Hepatocyte (in vitro differentiated cells): ENCODE data around the gene PLEKHM3.

Source experiments
- EZH2 ChIP-seq: fragments of 200-600 bp; sonication (generic); IDR thresholded peaks from 2 replicates; pipeline ENCODE4 v1.6.1; 2016; ENCODE audit warnings: antibody characterized with exemption, mild to moderate bottlenecking, borderline replicate concordance
- TF ChIP-seq, protein P1 (sequence below): fragments of 200-600 bp; sonication (generic); IDR thresholded peaks from 2 replicates; pipeline ENCODE4 v1.5.1; 2016; ENCODE audit warnings: antibody characterized with exemption, mild to moderate bottlenecking; ENCODE audit not compliant: poor library complexity

GRCh38 chr2:207951734-207952470 is 73.4 kb downstream of the PLEKHM3 start:
- TF ChIP-seq, protein P1, sequence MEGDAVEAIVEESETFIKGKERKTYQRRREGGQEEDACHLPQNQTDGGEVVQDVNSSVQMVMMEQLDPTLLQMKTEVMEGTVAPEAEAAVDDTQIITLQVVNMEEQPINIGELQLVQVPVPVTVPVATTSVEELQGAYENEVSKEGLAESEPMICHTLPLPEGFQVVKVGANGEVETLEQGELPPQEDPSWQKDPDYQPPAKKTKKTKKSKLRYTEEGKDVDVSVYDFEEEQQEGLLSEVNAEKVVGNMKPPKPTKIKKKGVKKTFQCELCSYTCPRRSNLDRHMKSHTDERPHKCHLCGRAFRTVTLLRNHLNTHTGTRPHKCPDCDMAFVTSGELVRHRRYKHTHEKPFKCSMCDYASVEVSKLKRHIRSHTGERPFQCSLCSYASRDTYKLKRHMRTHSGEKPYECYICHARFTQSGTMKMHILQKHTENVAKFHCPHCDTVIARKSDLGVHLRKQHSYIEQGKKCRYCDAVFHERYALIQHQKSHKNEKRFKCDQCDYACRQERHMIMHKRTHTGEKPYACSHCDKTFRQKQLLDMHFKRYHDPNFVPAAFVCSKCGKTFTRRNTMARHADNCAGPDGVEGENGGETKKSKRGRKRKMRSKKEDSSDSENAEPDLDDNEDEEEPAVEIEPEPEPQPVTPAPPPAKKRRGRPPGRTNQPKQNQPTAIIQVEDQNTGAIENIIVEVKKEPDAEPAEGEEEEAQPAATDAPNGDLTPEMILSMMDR: no peak
- no peak for TF ChIP-seq EZH2
